Heart right ventricle (tissue), 16 donors: Measurements from ENCODE around the gene CTNNAL1. TPM values are rescaled to one million over a fixed set of nuclear protein-coding genes. Genes with fewer than 3 reads are reported as not detected.

Source experiments
- ATAC-seq, 8 donors: fragments of 200-7000 bp; cut with Tn5 transposase; one replicate each; pipeline ENCODE4 v1.9.1; 2020; ENCODE audit warnings: mild to moderate bottlenecking in 8 of 8, moderate library complexity in 8 of 8, moderate number of reproducible peaks in 1 of 8
- DNase-seq, 2 donors: peaks; one replicate each; pipeline ENCODE4 v3.0.0-alpha.2; 2020
- H3K27ac ChIP-seq, 10 donors: fragments of 200-600 bp; sonication (generic) in 2 of 10; one replicate each; pipeline versions ENCODE4 v1.5.0 to v1.8.0; 2020 to 2022; ENCODE audit warnings: mild to moderate bottlenecking in 3 of 10
- H3K27me3 ChIP-seq, 7 donors: fragments of 200-600 bp; one replicate each; pipeline ENCODE4 v1.8.0; 2021 to 2022; ENCODE audit warnings: mild to moderate bottlenecking in 2 of 7
- H3K36me3 ChIP-seq, 9 donors: fragments of 200-600 bp; sonication (generic) in 1 of 9; one replicate each; pipeline versions ENCODE4 v1.5.0 to v1.8.0; 2020 to 2022; ENCODE audit warnings: mild to moderate bottlenecking in 2 of 9
- H3K4me1 ChIP-seq, 9 donors: fragments of 200-600 bp; sonication (generic) in 1 of 9; one replicate each; pipeline versions ENCODE4 v1.5.0 to v1.8.0; 2020 to 2022; ENCODE audit warnings: mild to moderate bottlenecking in 4 of 9
- H3K4me3 ChIP-seq, 10 donors: fragments of 200-600 bp; sonication (generic) in 2 of 10; one replicate each; pipeline versions ENCODE4 v1.5.0 to v1.8.0; 2020 to 2022; ENCODE audit warnings: mild to moderate bottlenecking in 7 of 10, moderate library complexity in 2 of 10
- H3K9me3 ChIP-seq, 11 donors: fragments of 200-600 bp in 10 of 11; sonication (generic) in 2 of 11; one replicate each; pipeline versions ENCODE4 v1.5.0 to v1.8.0; 2013 to 2022; ENCODE audit warnings: mild to moderate bottlenecking in 2 of 11, control low read depth in 1 of 11, moderate library complexity in 1 of 11
- WGBS, 2 donors: extraction: QIAGEN DNeasy Blood & Tissue Kit; methylation state at CpG; one replicate each; pipeline ENCODE4 v1.1.7; 2013; ENCODE audit warnings: inconsistent platforms in 1 of 2; 5-methylcytosine and 5-hydroxymethylcytosine counted together
- intact Hi-C, 10 donors: fragments of 100-400 bp; cut with DNase I; formaldehyde crosslinking; loops; one replicate each; pipeline versions ENCODE4 v1.11.1 to v1.14.2; 2022
- polyA plus RNA-seq, 2 donors: library from polyadenylated mRNA; stranded (reverse); fragments of 200-250 nt; gene quantifications; one replicate each; pipeline ENCODE4 v1.2.3, GENCODE V29; 2013
- total RNA-seq, 10 donors: library from RNA; stranded (reverse); fragmentation: NEBNext Ultra II Directional in 3 of 10; extraction: Animal tissue kit (Norgen Biotek cat#: 25700) in 3 of 10; gene quantifications; one replicate each; pipeline versions ENCODE4 v1.2.1 to v1.2.4, GENCODE V29; 2021 to 2023
- TF ChIP-seq, protein P1 (sequence below), 9 donors: fragments of 200-600 bp; sonication (generic) in 2 of 9; IDR thresholded peaks; one replicate each; pipeline versions ENCODE4 v1.5.0 to v1.8.0; 2021 to 2022; ENCODE audit warnings: antibody characterized with exemption in 9 of 9, mild to moderate bottlenecking in 5 of 9, moderate library complexity in 1 of 9
- donor health status: Arrhythmogenic right ventricular cardiomyopathy.
- donor health status: ischemic (EF 13 %, LVEDD 7.1; RV severe dilation, severe dysfunction).
- donor health status: healthy with polysubstance abuse.
- donor health status: DM: no; HTN: yes; CAD: no.
- donor health status: DM: no; HTN: no; CAD: no.
- donor health status: ischemic (EF 25% LVEDD 6.9; RV normal size, moderate dysfunction).
- donor health status: ischemic (EF 25% LVEDD 5.7; RV mildly dilated, moderate dysfunction).
- donor health status: healthy.
- donor health status: DM: yes; HTN: yes; CAD: no.
- donor health status: Ischemic cardiomyopathy.
- donor health status: ischemic (EF 35%, LVEDD 5.7; RV mildly dilated, moderate dysfunction).
- donor health status: nonischemic (EF 11% LVEDD 7.7; RV severe dilation, severe dysfunction).
- donor health status: DM: yes; HTN: yes; CAD: no.
- donor health status: PGD.
- donor health status: ischemic (EF 29% LVEDD 5.4; RV normal size, mild dysfunction).
- donor health status: nonischemic (EF 23%, LVEDD 6.1; RV moderate dilation, normal function).

Gene CTNNAL1
- total and polyA plus RNA-seq, 12 donors: 42.7 to 115 (median 63.2) TPM

DNA sequence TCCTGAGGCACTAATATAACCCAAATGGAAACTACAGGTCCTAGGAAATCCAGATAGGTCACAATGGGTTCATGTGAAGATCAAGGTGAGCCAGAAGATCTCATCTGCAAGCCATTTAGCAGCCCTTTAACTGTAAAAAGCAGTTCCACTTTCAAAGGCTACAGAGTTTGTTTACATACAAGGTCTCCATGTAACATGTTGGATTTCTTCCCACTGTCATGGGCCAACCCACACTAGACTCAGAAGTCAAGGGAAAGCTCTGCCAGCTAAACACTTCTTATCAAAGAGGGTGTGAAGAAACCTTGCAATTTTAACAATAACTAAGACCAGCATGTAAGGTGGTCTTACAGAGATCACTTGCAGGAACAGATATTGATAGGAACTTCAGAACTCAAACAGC, 3.8 kb upstream of the CTNNAL1 start:
- TF ChIP-seq, protein P1, sequence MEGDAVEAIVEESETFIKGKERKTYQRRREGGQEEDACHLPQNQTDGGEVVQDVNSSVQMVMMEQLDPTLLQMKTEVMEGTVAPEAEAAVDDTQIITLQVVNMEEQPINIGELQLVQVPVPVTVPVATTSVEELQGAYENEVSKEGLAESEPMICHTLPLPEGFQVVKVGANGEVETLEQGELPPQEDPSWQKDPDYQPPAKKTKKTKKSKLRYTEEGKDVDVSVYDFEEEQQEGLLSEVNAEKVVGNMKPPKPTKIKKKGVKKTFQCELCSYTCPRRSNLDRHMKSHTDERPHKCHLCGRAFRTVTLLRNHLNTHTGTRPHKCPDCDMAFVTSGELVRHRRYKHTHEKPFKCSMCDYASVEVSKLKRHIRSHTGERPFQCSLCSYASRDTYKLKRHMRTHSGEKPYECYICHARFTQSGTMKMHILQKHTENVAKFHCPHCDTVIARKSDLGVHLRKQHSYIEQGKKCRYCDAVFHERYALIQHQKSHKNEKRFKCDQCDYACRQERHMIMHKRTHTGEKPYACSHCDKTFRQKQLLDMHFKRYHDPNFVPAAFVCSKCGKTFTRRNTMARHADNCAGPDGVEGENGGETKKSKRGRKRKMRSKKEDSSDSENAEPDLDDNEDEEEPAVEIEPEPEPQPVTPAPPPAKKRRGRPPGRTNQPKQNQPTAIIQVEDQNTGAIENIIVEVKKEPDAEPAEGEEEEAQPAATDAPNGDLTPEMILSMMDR (IDR thresholded peaks at IDR 0.05): no peak
- ATAC-seq (no peak), DNase-seq (peak in 1 of 2 donors; percentile 11)
- Histone ChIP-seq H3K4me3 (no peak overlapping the region), H3K4me1 (peaks cover 0 to 48% (median 31%) of the 10 kb centered on the region in 9 donors), H3K27me3 (no peaks in the 10 kb centered on the region), H3K27ac (peak overlapping the region in 2 of 10 donors; percentile 16 to 22), H3K9me3 (no peaks in the 10 kb centered on the region), H3K36me3 (peaks cover 0 to 24% (median 6%) of the 10 kb centered on the region in 9 donors)
- intact Hi-C loops: loop anchor here in 3 of 10 donors (10.0 kb wide), 2 partner anchors 52 to 98 kb away; partner anchors contain the start of gene TMEM245 (in 2 of the 3)

DNA sequence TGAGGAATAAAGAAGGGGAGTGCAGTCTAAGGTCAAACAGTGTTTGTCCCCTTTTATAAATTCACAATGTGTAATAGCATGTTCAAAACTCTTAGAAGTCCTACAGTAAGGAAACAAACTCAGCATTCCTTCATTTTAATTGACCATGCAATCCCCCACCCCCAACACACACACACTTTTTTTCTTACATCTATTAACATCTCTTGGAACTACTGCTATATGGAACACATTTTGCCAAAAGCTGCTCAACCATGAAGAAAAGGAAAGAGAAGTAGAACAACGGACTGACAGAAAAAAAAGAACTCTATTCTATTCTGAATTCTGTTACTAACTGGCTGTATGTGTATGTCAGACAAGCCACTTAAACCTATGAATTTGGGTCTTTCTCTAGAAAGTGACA, 2.8 kb upstream of the CTNNAL1 start:
- H3K4me1 ChIP-seq: peaks cover 4 to 53% (median 38%) of the 10 kb centered on the region in 9 donors
- H3K27ac ChIP-seq: no peak overlapping the region
- H3K9me3 ChIP-seq: no peaks in the 10 kb centered on the region
- no peak for DNase-seq
- H3K36me3 ChIP-seq: peaks cover 0 to 24% (median 6%) of the 10 kb centered on the region in 9 donors
- ATAC-seq: no peak
- intact Hi-C loops: loop anchor here in 3 of 10 donors (10.0 kb wide), 2 partner anchors 51 to 99 kb away; partner anchors contain the start of gene TMEM245 (in 2 of the 3)
- H3K4me3 ChIP-seq: no peak overlapping the region
- TF ChIP-seq, protein P1 (IDR thresholded peaks at IDR 0.05): no peak
- 82 to 85% methylated on average over 1 of the region's 1 CpG for WGBS, 2 donors
- H3K27me3 ChIP-seq: no peaks in the 10 kb centered on the region

DNA sequence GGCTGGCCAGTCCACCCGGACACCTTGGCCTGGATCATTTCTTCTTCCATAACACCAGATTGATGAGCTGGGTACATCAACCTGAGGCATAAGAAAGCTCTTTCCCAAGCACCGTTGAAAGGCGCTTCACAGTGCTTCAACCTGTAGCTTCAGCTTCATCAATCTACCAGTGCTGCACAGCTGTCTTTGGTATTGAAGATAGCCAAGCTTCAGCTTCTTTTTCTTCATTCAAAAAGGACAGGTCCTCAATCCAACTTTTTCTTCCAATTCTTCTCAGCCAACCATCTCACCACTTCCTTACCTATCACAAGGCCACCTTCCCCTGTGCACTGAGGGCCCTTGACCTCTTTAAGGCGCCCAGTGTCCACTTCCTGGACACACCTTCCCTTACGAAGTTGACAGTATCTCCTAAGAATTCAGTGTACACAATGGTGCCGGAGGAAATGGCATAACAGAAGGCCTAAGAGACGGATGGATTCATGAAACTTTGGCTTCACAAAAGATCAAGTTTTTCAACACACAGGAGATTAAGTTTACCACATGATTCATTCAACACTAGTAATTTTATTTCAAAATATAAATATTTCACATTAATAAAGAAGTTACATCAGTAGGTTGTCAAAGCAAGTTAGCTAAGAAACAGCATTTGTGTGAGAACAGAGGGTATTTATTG, 1.4 kb upstream of the CTNNAL1 start:
- H3K36me3 ChIP-seq: peaks cover 0 to 12% (median 3%) of the 10 kb centered on the region in 9 donors
- DNase-seq (no peak), ATAC-seq (no peak)
- H3K4me1 ChIP-seq: peaks cover 4 to 62% (median 45%) of the 10 kb centered on the region in 9 donors
- intact Hi-C loops: loop anchor here in 5 of 10 donors (5.0 to 10.0 kb wide), 5 partner anchors 42 to 100 kb away; partner anchors contain the start of genes ABITRAM (in 2 of the 5), ELP1 (in 2 of the 5) and TMEM245 (in 2 of the 5)
- peak overlapping the region in 9 of 10 donors; percentile 88 to 97 (median 94) for H3K27ac ChIP-seq
- H3K27me3 ChIP-seq: no peaks in the 10 kb centered on the region
- TF ChIP-seq, protein P1 (IDR thresholded peaks at IDR 0.05): no peak
- 74% methylated on average over 7 of the region's 7 CpGs for WGBS, 2 donors
- no peak overlapping the region for H3K4me3 ChIP-seq
- no peaks in the 10 kb centered on the region for H3K9me3 ChIP-seq

DNA sequence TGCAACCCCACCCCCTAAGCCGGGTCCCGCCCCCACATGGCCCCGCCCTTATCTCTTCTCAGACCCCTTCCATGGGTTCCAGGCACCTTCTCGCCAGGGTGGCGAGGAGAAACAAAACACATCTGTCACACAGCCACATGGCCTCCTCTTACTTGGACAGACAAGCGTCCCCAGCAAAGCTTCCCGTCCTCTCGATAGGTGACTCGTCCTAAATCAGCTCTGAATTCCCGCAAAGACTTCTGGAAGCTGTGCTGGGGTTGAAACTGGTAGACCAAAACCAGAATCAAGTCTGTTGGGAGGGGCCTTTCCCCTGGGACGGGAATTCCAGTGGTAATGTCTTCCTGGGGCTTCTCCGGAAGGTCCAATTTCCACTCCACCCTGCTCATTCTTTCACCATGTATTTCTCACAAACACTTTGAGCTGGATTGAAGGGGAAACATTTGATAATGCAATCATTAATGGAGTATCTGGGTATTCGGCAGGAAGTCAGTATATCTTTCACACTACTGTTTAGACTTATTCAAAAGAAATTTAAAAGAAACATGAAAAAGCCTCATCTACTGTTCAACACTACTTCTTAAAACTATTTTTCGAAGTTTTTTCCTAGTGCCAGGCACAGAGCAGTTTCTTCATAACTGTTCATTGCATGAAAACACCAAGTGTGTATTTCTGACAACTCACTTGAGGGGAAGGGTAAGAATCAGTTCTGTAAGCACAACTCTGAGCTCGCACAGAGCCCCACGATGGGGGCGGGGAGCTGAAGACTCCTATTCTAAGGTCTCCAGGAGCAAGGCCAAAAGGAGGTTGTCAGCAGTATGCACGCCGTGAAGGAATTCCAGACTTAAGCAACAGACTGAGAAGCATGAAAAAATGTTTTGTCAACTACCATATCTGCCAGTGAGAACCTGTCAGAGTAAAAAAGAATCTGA, 644 bp upstream of the CTNNAL1 start:
- Histone ChIP-seq H3K4me1 (peaks cover 4 to 67% (median 45%) of the 10 kb centered on the region in 9 donors), H3K27ac (peak overlapping the region; percentile 31 to 97 (median 94)), H3K4me3 (peak overlapping the region in 9 of 10 donors; percentile 55 to 93 (median 88)), H3K27me3 (no peaks in the 10 kb centered on the region), H3K9me3 (no peaks in the 10 kb centered on the region), H3K36me3 (peaks cover 0 to 4% (median 0%) of the 10 kb centered on the region in 9 donors)
- TF ChIP-seq, protein P1 (IDR thresholded peaks at IDR 0.05): no peak
- intact Hi-C loops: loop anchor here in 5 of 10 donors (5.0 to 10.0 kb wide), 5 partner anchors 42 to 101 kb away; partner anchors contain the start of genes ABITRAM (in 2 of the 5), ELP1 (in 2 of the 5) and TMEM245 (in 2 of the 5)
- ATAC-seq (peak in 4 of 8 donors; percentile 1 to 47 (median 16)), DNase-seq (peak in 1 of 2 donors; percentile 20)
- 13 to 16% methylated on average over 16 to 19 of the region's 19 CpGs for WGBS, 2 donors
